Activated CD8-positive, alpha-beta memory T cell treated with anti-CD3 and anti-CD28 coated beads, Interleukin-2, amount 50 U/mL, for 48 hours (primary cell): Measurements from ENCODE around the gene U2AF2.

Experiments
- DNase-seq: peaks from one replicate; pipeline ENCODE4 v3.0.0-alpha.2; 2020

The U2AF2 gene

GRCh38 chr19:55720214-55720746 lies 65.4 kb downstream of the U2AF2 start:
- DNase-seq, result no peak

DNA sequence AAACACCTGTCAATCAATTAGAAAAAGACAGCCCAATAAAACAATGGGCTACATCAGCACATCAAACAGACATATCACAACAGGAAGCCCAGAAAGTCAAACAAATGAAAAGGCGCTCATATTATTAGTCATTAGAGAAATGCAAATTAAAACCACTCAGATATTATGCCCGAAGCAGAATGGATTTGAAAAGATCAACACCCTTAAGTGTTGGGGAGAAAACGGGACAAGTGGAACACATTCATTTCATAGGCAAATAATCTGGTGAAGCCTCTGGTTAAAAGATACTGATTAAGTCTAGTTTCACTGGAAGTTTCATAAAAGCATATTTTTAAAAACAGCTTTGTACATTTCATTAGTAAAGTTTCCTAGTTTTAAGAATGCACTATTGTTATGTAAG lies 66.0 kb downstream of the U2AF2 start:
- no peak for DNase-seq

DNA sequence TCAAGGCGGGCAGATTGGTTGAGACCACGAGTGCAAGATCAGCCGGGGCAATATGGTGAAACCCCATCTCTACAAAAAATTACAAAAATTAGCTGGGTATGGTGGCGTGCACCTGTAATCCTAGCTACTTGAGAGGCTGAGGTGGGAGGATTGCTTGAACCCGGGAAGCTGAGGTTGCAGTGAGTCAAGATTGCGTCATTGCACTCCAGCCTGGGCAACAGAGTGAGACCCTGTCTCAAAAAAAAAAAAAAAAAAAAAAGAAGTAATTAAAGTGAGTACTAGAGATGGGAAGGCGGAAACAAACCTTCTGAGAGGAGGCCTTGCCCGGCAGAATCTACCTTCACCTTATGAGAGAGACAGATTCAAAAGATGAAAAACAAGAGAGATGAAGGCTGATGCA lies 68.7 kb downstream of the U2AF2 start:
- DNase-seq, result no peak
